ENCODE data around the gene TRABD2B.

DNA sequence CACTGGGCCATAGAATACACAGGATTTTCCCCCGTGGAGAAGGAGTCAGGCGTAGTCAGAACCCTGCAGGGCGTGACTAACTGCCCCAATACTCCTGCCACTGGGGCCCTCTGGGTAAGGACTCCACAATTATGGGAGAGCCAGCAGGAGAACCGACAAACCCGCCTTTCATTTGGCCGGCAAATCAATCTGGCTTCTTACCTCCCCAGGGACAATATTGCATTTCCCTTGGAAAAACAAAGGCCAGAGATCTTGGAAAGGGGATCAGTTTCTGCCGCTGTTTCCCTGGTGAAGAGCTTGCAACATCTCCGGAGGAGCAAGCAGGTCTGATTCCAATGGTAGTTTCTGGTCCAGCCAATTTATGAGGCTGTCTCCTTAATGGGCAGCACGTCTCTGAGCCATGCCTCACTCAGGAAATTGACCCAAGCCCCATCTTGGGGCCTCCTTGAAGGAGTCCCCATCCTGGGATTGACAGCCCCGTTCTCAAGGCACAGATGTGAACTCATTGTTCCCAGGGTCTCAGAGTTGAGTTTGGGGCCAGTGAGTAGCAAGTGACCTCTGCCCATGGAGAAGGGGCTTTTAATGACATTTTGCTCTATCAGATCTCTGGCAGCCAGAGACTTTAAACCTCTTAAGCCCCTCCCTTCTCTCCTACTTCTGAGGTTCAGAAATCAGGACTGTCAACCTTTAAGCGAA, 4.3 kb downstream of the TRABD2B start:
- TF ChIP-seq REST (IDR thresholded peaks at IDR 0.05; ENCODE audit: low read depth) (no peak), YY1 (IDR thresholded peaks at IDR 0.05; ENCODE audit: low read depth) (no peak), CEBPB (IDR thresholded peaks at IDR 0.05) (no peak), RAD21 (IDR thresholded peaks at IDR 0.05; ENCODE audit: low read depth) (no peak), FOXM1 (IDR thresholded peaks at IDR 0.05; ENCODE audit: borderline replicate concordance, low read depth) (no peak), USF1 (IDR thresholded peaks at IDR 0.05) (no peak), CREB1 (IDR thresholded peaks at IDR 0.05; ENCODE audit: low read depth) (no peak), TEAD4 (IDR thresholded peaks at IDR 0.05) (no peak)
